Right hindlimb (tissue), 1 donor: ENCODE results near the gene PFN1.
"Not testable (repeated sequence)": the region's sequence is repeated elsewhere in the genome, so short reads cannot be mapped to it uniquely, and the experiment has no call there.

Experiments
- DNase-seq: peaks from one replicate; pipeline ENCODE4 v3.0.0-alpha.2; 2018

The PFN1 gene

DNA sequence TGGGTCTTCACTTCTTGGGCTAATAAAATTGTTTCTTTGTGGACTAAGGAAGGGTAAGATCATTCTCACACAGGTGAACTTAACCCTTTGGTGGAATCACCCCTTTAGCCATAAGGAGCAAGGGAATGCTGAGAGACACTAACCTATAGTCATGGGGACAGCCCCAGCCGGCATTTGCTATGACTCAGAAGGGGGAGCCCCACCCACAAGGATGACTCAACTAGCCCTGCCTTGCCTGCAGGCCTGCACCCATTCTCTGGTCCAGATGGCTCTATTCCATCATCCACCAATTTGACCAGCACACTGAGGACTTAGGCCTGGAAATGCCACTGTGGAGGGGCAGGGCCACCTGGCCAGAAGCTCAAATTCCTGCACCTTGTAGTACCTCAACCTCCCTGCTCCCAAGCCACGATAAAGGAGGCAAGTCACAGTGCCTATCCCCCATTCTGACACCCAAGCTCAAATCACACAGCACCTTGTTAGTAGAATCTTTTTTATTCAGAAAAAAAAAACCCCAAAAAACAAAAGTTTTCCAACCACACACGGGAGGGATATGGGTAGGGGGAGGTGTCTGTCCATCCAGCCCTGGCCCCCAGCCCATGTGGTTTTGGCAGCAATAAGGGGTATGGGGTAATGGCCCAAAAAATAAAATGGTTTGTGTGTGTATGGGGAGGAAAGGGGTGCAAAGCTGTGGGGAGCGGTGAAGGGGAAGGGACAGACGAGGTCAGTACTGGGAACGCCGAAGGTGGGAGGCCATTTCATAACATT lies 3.0 kb downstream of the PFN1 start:
- peak; percentile 51 for DNase-seq

GRCh38 chr17:4944554-4945175 lies 3.7 kb downstream of the PFN1 start:
- DNase-seq: no peak

GRCh38 chr17:4944163-4944553 lies 4.2 kb downstream of the PFN1 start:
- DNase-seq: no peak

DNA sequence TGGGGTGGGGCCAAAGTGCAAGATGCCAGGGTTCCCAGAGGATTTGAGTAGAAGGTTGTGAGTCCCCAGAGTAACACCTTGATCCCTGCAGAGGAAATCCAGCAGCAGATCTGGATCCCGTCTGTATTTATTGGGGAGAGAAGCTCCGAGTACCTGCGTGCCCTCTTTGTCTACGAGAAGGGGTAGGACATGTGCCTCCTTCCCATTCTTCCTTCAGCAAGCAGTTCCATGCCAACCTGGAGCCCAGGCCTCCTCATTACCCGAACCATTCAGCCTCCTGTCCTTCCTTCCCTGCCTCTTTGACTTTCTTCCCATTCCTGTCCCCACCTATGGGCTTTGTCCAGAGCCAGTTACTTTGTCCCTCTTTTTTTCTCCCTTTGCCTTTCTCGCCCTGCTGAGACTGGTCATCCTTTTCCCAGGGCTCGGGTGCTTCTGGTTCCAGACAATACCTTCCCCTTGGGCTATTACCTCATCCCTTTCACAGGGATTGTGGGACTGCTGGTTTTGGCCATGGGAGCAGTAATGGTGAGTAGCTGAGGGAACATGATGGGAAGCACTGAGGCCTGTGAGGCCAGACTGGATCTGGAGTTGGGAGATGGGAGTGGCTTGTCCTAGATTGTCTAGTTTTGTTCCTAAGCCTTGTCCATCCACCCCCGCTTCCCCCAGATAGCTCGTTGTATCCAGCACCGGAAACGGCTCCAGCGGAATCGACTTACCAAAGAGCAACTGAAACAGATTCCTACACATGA lies 5.4 kb downstream of the PFN1 start:
- no peak for DNase-seq

DNA sequence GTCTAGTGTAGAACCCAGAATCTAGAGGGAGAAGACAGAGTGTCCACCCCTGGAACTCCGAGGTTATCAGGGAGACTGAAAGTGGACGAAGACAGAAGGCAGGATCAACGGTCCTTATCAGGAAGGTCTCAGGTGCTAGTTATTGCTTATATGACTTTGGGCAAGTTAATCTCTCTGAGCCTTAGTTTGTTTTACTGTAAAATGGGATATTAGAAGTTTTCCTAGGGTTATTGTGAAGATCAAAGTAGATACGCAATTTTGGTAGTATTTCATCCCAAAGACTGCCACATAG lies 7.1 kb downstream of the PFN1 start:
- DNase-seq: no peak

DNA sequence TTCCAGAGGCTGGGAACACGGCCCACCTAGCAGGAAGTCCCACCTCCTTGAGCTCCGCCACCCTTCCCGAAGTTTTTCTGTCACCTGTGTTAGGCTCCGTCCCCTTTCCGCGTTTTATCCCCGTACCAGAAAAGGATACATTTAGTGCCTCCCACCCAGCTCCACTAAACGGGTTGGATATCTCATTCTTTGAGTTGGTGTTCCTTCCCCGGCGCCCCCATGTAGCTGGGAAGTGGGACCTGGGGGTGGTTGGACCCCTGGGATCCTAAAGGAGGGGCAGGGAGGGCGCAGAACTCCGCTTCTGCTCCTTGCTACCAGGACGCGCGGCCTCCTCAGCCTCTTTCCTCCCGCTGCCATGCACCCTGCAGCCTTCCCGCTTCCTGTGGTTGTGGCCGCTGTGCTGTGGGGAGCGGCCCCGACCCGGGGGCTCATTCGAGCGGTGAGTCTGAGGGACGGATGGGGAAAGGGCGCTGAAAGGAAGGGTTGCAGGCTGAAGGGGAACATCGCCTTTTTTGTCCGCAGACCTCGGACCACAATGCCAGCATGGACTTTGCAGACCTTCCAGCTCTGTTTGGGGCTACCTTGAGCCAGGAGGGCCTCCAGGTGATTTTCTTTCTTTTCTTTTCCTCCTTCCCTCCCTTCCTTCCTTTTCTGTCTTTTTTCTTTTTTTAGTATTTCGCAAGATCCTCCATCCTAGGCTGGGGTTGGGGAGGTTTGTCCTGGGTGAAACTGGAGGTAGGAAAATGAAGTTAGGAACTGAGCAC lies 7.6 kb downstream of the PFN1 start:
- DNase-seq: no peak

DNA sequence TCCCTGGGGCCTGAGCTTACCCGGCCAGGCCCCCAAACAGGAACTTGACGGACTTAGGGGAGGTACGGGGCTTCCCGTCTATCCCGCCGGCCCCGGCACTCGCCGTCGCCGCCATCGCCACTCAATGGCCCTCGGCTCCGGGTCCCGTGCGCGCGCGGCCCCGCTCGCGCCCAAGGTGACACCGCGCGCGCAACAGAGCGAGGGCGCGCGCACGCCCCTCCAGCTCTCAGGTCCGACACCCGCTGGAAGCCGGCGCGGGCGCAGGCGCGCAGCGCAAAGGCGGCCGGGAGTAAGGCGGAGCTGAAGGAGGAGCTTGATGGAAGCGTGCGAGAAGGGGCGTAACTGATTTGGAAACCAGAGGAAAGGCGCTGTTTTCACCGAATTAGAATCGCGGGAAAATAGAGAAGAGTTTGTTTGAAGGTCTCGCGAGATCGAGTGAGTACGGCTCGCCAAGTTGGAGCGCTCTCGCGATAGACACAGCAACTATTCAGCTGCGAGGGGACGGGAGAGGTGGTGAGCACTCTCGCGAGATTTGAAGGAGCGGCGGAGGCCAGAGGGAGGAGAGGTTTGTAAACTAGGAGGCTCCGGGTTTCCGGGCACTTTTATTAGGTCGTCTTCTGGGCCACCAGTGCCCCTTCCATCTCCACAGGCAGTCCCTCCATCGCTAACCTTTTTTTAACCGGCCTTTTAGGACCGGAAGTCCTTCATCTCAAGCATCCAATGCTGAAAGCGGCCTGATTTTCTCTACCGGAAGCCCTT lies 8.4 kb downstream of the PFN1 start, which contains the start of the genes RNF167 and SLC25A11:
Gene RNF167, plus strand, starts transcription at position 473 of the 759 bp plus-strand sequence. CDS start 642 bp downstream, outside the sequence.
Gene SLC25A11, minus strand, starts transcription at position 251 of the 759 bp plus-strand sequence. Its CDS starts 136 bp downstream, at position 115.
- DNase-seq: peak; percentile 98

GRCh38 chr17:4939546-4939795 lies 8.9 kb downstream of the PFN1 start:
- DNase-seq: peak; percentile 44

DNA sequence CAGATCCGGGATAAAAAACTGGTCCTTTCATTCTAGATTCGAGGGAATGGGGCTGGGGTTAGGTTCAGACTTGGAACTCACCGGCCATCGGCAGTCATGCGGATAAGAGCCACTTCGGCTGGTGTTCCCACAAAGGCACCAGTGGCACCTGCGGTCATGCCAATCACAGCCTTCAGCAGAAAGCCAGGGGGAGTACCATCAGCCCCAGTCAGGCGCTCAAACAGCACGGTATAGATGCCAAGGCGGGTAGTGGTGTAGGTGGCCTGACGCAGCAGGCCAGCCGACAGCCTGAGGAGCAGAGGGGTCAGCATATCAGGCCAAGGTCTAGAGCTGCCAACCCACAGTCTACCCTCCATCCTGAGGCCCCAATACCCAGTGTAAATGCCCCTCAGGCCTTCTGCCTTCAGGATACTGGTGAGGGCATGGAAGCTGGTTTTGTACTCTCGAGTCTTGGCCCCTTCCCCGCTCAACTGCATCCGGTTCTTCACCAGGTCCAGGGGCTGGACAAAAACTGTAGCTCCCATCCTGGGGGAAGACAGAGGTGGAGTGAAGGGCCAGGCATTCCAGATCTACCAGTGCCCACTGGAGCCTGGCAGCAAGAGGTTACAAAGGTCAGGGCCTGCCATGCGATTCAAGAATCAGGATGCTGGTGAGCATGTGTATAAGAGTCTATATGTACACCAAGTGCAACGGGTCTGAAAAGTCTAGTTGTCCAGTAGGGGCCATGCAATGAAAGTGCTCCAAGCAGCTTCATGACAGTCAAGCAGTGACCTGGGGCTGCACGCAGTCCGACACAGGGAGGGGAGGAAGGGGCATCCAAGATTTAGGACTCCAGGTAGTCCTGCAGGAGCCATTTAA lies 9.4 kb downstream of the PFN1 start:
- DNase-seq: no peak

DNA sequence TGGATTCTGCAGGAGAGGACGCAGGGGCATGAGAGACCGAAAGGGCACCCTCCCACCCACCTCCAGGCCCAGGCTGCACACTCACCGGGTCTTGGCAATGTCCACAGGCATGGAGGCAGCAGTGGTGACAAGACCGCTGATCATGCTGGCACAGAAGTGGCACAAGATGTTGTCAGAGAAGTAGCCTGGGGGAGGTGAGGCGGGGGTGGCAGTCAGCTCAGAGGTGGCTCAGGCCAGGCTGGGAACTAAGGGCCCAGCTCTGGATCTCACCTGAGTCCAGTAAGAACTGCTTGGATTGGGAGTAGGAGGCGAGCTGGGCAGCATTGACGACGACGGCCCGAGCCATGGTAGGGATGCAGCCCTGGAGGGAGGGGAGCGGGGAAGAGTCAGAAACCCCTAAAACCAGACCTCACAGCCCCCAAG lies 10.2 kb downstream of the PFN1 start:
- no peak for DNase-seq

DNA sequence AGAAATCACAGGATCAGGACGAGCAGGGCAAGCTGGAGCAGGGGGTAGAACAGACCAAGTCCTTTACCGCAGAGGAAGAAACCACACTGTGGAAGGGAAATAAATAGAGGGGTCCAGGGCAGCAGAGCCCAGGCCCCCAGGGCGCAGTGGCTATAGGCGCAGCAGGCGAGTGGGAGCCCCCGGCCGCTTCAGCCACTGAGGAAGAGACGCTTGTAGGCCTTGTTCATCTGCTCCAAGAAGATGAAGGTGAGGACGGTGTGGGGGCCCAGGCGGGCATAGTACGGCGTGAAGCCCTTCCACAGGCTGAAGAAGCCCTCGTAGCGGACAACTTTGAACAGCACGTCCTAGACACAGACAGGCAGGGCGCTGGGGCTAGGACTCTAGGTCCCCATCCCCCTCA lies 10.8 kb downstream of the PFN1 start:
- DNase-seq: no peak

DNA sequence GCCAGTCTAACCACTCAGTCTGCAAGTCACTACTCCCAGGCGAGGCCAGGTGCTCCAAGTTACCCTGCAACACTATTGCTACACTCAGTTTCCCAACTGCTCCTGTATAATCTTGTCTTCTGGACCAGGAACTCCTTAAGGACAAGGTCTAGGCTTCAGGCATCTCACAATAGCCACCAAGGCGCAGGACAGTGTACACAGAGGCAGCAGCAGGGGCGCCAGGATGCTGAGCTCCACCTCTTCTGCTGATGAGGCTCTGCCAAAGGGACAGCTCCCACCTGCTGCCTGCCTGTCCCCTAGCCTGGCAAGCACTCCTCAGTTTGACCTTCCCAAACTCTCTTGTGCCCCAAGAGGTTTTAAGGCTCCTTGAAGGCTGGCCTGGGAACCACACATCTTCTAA lies 11.9 kb downstream of the PFN1 start:
- no peak for DNase-seq

- no peak for DNase-seq
Observed at GRCh38 chr17:4935650-4936049, 12.7 kb downstream of the PFN1 start.

DNA sequence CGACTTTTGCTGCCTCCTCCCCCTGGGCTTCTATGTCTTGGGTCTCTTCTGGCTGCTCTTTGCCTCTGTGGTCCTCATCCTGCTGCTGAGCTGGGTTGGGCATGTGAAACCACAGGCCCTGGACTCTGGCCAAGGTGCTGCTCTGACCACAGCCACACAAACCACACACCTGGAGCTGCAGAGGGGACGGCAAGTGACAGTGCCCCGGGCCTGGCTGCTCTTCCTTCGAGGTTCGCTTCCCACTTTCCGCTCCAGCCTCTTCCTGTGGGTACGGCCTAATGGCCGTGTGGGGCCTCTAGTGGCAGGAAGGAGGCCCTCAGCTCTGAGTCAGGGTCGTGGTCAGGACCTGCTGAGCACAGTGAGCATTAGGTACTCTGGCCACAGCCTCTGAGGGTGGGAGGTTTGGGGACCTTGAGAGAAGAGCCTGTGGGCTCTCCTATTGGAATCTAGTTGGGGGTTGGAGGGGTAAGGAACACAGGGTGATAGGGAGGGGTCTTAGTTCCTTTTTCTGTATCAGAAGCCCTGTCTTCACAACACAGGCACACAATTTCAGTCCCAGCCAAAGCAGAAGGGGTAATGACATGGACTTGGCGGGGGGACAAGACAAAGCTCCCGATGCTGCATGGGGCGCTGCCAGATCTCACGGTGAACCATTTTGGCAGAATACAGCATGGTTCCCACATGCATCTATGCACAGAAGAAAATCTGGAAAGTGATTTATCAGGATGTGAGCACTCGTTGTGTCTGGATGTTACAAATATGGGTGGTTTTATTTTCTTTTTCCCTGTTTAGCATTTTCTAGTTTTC lies 14.0 kb downstream of the PFN1 start:
- DNase-seq: peak; percentile 56

- DNase-seq: no peak
Observed at GRCh38 chr17:4933646-4934045, 14.7 kb downstream of the PFN1 start.

- DNase-seq: no peak
Observed at GRCh38 chr17:4932756-4933155, 15.6 kb downstream of the PFN1 start.

DNA sequence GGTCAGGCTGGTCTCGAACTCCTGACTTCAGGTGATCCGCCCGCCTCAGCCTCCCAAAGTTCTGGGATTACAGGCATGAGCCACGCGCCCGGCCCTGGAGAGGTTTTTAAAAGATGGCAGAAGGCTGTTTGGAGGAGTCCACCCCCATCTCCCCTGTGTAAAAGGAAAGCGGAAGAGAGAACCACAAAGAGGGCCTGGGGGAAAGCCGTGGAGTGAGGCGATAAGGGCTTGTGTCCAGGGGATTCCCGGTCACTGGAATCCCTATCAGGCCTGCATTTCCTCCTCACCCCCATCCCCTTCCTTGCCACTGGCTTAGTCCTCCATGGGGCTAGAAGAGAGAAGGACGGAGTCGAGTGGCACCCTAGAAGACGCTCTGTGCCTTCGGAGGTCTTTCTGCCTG lies 16.4 kb downstream of the PFN1 start, which contains the start of gene GP1BA:
Gene GP1BA, plus strand, starts transcription at position 315 of the 400 bp plus-strand sequence. CDS start 328 bp downstream, outside the sequence.
- DNase-seq: no peak

- no peak for DNase-seq
Observed at GRCh38 chr17:4928881-4929280, 19.4 kb downstream of the PFN1 start.

GRCh38 chr17:4926577-4927335 lies 21.6 kb downstream of the PFN1 start:
- not testable (repeated sequence) for DNase-seq

DNA sequence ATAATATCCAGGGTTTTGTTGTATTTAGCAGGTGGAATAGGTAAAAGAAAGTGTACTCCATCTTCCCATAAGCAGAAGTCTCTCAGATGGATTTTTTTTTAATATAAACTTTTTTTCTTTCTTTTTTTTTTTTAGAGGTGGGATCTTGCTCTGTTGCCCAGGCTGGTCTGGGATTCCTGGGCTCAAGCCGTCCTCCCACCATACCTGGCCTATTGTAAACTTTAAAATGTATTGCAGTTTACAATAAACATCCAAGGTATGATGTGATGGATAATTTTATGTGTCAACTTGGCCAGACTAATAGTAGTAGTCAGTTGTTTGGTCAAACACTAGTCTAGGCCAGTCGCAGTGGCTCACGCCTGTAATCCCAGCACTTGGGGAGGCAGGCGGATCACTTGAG lies 27.0 kb downstream of the PFN1 start:
- no peak for DNase-seq
